GM23338 (cell line): ENCODE data around the gene SLC9A9. TPM values are rescaled to one million over a fixed set of nuclear protein-coding genes. Genes with fewer than 3 reads are reported as not detected.

Experiments used
- ATAC-seq: fragments of 200-7000 bp; cut with Tn5 transposase; 3 replicates; pipeline ENCODE4 v1.9.1; 2020
- DNase-seq: peaks from one replicate; pipeline ENCODE4 v3.0.0-alpha.2; 2015; ENCODE audit warnings: low spot score
- H2AFZ ChIP-seq: fragments of 200-600 bp; sonication (generic); 2 replicates; pipeline ENCODE4 v1.8.0; 2016; ENCODE audit warnings: antibody characterized with exemption, mild to moderate bottlenecking, moderate library complexity
- H3F3A ChIP-seq: fragments of 200-600 bp; sonication (generic); replicated peaks from 2 replicates; pipeline ENCODE4 v1.8.0; 2017; ENCODE audit warnings: antibody characterized with exemption, mixed run types, low read depth
- H3K27ac ChIP-seq: fragments of 200-600 bp; sonication (generic); 2 replicates; pipeline ENCODE4 v1.6.1; 2016; ENCODE audit warnings: low read depth
- H3K27me3 ChIP-seq: fragments of 200-600 bp; sonication (generic); 2 replicates; pipeline ENCODE4 v1.8.0; 2016; ENCODE audit warnings: mild to moderate bottlenecking, mixed run types, moderate library complexity; ENCODE audit not compliant: insufficient read depth
- H3K36me3 ChIP-seq: fragments of 200-600 bp; sonication (generic); 2 replicates; pipeline ENCODE4 v1.8.0; 2016; ENCODE audit warnings: mild to moderate bottlenecking; ENCODE audit not compliant: insufficient read depth
- H3K4me1 ChIP-seq: fragments of 200-600 bp; sonication (generic); 2 replicates; pipeline ENCODE4 v1.8.0; 2016; ENCODE audit warnings: mild to moderate bottlenecking, moderate library complexity; ENCODE audit not compliant: insufficient read depth
- H3K4me2 ChIP-seq: fragments of 200-600 bp; sonication (generic); 2 replicates; pipeline ENCODE4 v1.7.1; 2017; ENCODE audit warnings: mixed run types
- H3K4me3 ChIP-seq: fragments of 200-600 bp; sonication (generic); 2 replicates; pipeline ENCODE4 v1.6.1; 2016; ENCODE audit warnings: mixed run types
- H3K79me2 ChIP-seq: fragments of 200-600 bp; sonication (generic); replicated peaks from 2 replicates; pipeline ENCODE4 v1.8.0; 2017; ENCODE audit warnings: mild to moderate bottlenecking; ENCODE audit not compliant: insufficient read depth
- H3K9me2 ChIP-seq: fragments of 200-600 bp; sonication (generic); 2 replicates; pipeline ENCODE4 v1.8.0; 2017; ENCODE audit not compliant: insufficient read depth
- H4K20me1 ChIP-seq: fragments of 200-600 bp; sonication (generic); replicated peaks from 2 replicates; pipeline ENCODE4 v1.8.0; 2017; ENCODE audit warnings: mild to moderate bottlenecking; ENCODE audit not compliant: insufficient read depth
- H3K27ac Mint-ChIP-seq: 2 replicates; pipeline ENCODE4 v1.8.0; 2020; ENCODE audit warnings: inconsistent platforms, mild to moderate bottlenecking, moderate library complexity, mixed read lengths
- H3K27me3 Mint-ChIP-seq: 3 replicates; pipeline ENCODE4 v1.8.0; 2022; ENCODE audit warnings: low read depth, mild to moderate bottlenecking, moderate library complexity, mixed read lengths, inconsistent platforms; ENCODE audit not compliant: insufficient read depth, poor library complexity
- H3K36me3 Mint-ChIP-seq: 3 replicates; pipeline ENCODE4 v1.8.0; 2021; ENCODE audit warnings: low read depth, mild to moderate bottlenecking, inconsistent platforms, moderate library complexity, mixed read lengths
- H3K4me1 Mint-ChIP-seq: 3 replicates; pipeline ENCODE4 v1.8.0; 2020; ENCODE audit warnings: mild to moderate bottlenecking, inconsistent platforms, mixed read lengths
- H3K4me3 Mint-ChIP-seq: 3 replicates; pipeline ENCODE4 v1.8.0; 2021; ENCODE audit warnings: moderate library complexity, mild to moderate bottlenecking, inconsistent platforms, mixed read lengths
- H3K9me3 Mint-ChIP-seq: 3 replicates; pipeline ENCODE4 v1.8.0; 2020; ENCODE audit warnings: moderate library complexity, mild to moderate bottlenecking, inconsistent platforms, mixed read lengths
- CREB1 ChIP-seq: fragments of 250-450 bp; sonication (Bioruptor Pico); IDR thresholded peaks from 2 replicates; pipeline ENCODE4 v1.5.0; 2020; ENCODE audit warnings: low read depth, mild to moderate bottlenecking, moderate library complexity
- ETS1 ChIP-seq: IDR thresholded peaks from 2 replicates; pipeline ENCODE4 v1.6.1; 2016; ENCODE audit warnings: antibody characterized with exemption
- EZH2 ChIP-seq: fragments of 200-600 bp; sonication (generic); IDR thresholded peaks from one replicate; pipeline ENCODE4 v1.8.0; 2017; ENCODE audit warnings: antibody characterized with exemption, mild to moderate bottlenecking, low read depth; ENCODE audit not compliant: unreplicated experiment
- EZH2phosphoT487 ChIP-seq: fragments of 200-600 bp; sonication (generic); IDR thresholded peaks from one replicate; pipeline ENCODE4 v1.8.1; 2018; ENCODE audit warnings: antibody characterized with exemption; ENCODE audit not compliant: unreplicated experiment
- JUNB ChIP-seq: IDR thresholded peaks from one replicate; pipeline ENCODE4 v1.6.1; 2016; ENCODE audit warnings: antibody characterized with exemption; ENCODE audit not compliant: unreplicated experiment
- NANOG ChIP-seq: IDR thresholded peaks from 2 replicates; pipeline ENCODE4 v1.6.1; 2016; ENCODE audit warnings: antibody characterized with exemption, borderline replicate concordance
- POLR2AphosphoS5 ChIP-seq: IDR thresholded peaks from 2 replicates; pipeline ENCODE4 v1.6.1; 2016; ENCODE audit warnings: antibody characterized with exemption, low read depth
- STAT1 ChIP-seq: IDR thresholded peaks from one replicate; pipeline ENCODE4 v1.6.1; 2016; ENCODE audit warnings: antibody characterized with exemption; ENCODE audit not compliant: unreplicated experiment
- ZNF114 ChIP-seq: fragments of 250-450 bp; sonication (Bioruptor Pico); IDR thresholded peaks from 2 replicates; pipeline ENCODE4 v1.5.0; 2020; ENCODE audit warnings: mild to moderate bottlenecking, moderate library complexity
- ZNF331 ChIP-seq: fragments of 250-450 bp; sonication (Bioruptor Pico); IDR thresholded peaks from 2 replicates; pipeline ENCODE4 v1.5.0; 2020; ENCODE audit warnings: low read depth, mild to moderate bottlenecking, moderate library complexity
- polyA plus RNA-seq: library from polyadenylated mRNA; unstranded; fragments of >200 nt; fragmentation: Nextera tagmentation; extraction: Ambion mirVana; gene quantifications from 2 replicates; pipeline ENCODE4 v1.2.1, GENCODE V29; 2016
- total RNA-seq: library from RNA; depleted of rRNA; stranded (reverse); fragments of >200 nt; shearing (Covaris generic); gene quantifications from 2 replicates; pipeline ENCODE4 v1.2.3, GENCODE V29; 2014
- TF ChIP-seq, protein P1 (sequence below): IDR thresholded peaks from one replicate; pipeline ENCODE4 v1.6.1; 2018; ENCODE audit warnings: antibody characterized with exemption; ENCODE audit not compliant: unreplicated experiment
- TF ChIP-seq, protein P2 (sequence below), 2 experiments: fragments of 200-600 bp in 1 of 2; sonication (generic) in 1 of 2; conservative IDR thresholded peaks; 2 replicates each; pipeline versions ENCODE4 v1.5.1 to v1.6.1; 2016 to 2017; ENCODE audit warnings: antibody characterized with exemption in 2 of 2, low read depth in 2 of 2, mild to moderate bottlenecking in 2 of 2, moderate library complexity in 1 of 2
- TF ChIP-seq, protein P3 (sequence below): fragments of 250-450 bp; sonication (Bioruptor Pico); IDR thresholded peaks from 2 replicates; pipeline ENCODE4 v1.5.0; 2020; ENCODE audit warnings: mild to moderate bottlenecking, moderate library complexity

Gene SLC9A9
- total and polyA plus RNA-seq, 2 experiments from 2014 or later, result 1.3 to 1.6 TPM

DNA sequence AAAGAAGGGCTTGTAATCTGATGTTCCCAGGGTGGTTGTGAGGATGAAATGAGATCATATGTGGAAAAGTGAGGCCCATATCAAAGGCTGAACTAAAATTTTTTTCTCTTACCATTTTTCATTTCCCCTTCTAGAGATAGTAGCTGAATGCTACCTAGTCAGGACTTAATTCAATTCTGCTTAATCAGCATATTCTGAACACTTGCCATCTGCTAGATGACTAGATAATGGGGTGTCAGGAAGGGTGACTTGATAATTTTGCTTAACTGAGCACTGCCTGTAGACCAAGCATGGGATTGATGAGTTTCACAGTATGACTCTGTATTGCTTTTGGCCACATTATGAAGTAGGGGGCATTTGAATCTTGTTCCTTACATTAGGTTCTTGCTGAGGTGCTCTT lies 592.5 kb downstream of the SLC9A9 start:
- Histone ChIP-seq H3K36me3 (no peaks in the 10 kb centered on the region), H4K20me1 (no peaks in the 10 kb centered on the region), H3F3A (no peaks in the 10 kb centered on the region), H3K27ac (no peak overlapping the region), H3K4me1 (no peaks in the 10 kb centered on the region), H3K4me3 (no peak overlapping the region), H3K4me2 (no peak overlapping the region), H3K9me2 (0 out of 2 replicates have a peak, but pooled peaks cover 3% of the 10 kb centered on the region), H3K27me3 (no peaks in the 10 kb centered on the region), H2AFZ (no peak overlapping the region), H3K79me2 (no peaks in the 10 kb centered on the region)
- no peaks in the 10 kb centered on the region for H3K36me3 Mint-ChIP-seq
- no peaks in the 10 kb centered on the region for H3K27me3 Mint-ChIP-seq
- H3K4me1 Mint-ChIP-seq, result no peaks in the 10 kb centered on the region
- ATAC-seq (no peak), DNase-seq (no peak)
- H3K27ac Mint-ChIP-seq, result no peak overlapping the region
- TF ChIP-seq, protein P1, sequence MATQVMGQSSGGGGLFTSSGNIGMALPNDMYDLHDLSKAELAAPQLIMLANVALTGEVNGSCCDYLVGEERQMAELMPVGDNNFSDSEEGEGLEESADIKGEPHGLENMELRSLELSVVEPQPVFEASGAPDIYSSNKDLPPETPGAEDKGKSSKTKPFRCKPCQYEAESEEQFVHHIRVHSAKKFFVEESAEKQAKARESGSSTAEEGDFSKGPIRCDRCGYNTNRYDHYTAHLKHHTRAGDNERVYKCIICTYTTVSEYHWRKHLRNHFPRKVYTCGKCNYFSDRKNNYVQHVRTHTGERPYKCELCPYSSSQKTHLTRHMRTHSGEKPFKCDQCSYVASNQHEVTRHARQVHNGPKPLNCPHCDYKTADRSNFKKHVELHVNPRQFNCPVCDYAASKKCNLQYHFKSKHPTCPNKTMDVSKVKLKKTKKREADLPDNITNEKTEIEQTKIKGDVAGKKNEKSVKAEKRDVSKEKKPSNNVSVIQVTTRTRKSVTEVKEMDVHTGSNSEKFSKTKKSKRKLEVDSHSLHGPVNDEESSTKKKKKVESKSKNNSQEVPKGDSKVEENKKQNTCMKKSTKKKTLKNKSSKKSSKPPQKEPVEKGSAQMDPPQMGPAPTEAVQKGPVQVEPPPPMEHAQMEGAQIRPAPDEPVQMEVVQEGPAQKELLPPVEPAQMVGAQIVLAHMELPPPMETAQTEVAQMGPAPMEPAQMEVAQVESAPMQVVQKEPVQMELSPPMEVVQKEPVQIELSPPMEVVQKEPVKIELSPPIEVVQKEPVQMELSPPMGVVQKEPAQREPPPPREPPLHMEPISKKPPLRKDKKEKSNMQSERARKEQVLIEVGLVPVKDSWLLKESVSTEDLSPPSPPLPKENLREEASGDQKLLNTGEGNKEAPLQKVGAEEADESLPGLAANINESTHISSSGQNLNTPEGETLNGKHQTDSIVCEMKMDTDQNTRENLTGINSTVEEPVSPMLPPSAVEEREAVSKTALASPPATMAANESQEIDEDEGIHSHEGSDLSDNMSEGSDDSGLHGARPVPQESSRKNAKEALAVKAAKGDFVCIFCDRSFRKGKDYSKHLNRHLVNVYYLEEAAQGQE, result no peak
- TF ChIP-seq JUNB (no peak), EZH2phosphoT487 (no peak), ZNF114 (no peak), EZH2 (no peak), STAT1 (no peak), CREB1 (CRISPR knock-in tag) (no peak), ETS1 (no peak), ZNF331 (no peak), POLR2AphosphoS5 (no peak), NANOG (no peak)
- TF ChIP-seq, protein P2, sequence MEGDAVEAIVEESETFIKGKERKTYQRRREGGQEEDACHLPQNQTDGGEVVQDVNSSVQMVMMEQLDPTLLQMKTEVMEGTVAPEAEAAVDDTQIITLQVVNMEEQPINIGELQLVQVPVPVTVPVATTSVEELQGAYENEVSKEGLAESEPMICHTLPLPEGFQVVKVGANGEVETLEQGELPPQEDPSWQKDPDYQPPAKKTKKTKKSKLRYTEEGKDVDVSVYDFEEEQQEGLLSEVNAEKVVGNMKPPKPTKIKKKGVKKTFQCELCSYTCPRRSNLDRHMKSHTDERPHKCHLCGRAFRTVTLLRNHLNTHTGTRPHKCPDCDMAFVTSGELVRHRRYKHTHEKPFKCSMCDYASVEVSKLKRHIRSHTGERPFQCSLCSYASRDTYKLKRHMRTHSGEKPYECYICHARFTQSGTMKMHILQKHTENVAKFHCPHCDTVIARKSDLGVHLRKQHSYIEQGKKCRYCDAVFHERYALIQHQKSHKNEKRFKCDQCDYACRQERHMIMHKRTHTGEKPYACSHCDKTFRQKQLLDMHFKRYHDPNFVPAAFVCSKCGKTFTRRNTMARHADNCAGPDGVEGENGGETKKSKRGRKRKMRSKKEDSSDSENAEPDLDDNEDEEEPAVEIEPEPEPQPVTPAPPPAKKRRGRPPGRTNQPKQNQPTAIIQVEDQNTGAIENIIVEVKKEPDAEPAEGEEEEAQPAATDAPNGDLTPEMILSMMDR (conservative IDR thresholded peaks at IDR 0.05; ENCODE audit: low read depth in 2 of 2), result no peak
- TF ChIP-seq, protein P3, sequence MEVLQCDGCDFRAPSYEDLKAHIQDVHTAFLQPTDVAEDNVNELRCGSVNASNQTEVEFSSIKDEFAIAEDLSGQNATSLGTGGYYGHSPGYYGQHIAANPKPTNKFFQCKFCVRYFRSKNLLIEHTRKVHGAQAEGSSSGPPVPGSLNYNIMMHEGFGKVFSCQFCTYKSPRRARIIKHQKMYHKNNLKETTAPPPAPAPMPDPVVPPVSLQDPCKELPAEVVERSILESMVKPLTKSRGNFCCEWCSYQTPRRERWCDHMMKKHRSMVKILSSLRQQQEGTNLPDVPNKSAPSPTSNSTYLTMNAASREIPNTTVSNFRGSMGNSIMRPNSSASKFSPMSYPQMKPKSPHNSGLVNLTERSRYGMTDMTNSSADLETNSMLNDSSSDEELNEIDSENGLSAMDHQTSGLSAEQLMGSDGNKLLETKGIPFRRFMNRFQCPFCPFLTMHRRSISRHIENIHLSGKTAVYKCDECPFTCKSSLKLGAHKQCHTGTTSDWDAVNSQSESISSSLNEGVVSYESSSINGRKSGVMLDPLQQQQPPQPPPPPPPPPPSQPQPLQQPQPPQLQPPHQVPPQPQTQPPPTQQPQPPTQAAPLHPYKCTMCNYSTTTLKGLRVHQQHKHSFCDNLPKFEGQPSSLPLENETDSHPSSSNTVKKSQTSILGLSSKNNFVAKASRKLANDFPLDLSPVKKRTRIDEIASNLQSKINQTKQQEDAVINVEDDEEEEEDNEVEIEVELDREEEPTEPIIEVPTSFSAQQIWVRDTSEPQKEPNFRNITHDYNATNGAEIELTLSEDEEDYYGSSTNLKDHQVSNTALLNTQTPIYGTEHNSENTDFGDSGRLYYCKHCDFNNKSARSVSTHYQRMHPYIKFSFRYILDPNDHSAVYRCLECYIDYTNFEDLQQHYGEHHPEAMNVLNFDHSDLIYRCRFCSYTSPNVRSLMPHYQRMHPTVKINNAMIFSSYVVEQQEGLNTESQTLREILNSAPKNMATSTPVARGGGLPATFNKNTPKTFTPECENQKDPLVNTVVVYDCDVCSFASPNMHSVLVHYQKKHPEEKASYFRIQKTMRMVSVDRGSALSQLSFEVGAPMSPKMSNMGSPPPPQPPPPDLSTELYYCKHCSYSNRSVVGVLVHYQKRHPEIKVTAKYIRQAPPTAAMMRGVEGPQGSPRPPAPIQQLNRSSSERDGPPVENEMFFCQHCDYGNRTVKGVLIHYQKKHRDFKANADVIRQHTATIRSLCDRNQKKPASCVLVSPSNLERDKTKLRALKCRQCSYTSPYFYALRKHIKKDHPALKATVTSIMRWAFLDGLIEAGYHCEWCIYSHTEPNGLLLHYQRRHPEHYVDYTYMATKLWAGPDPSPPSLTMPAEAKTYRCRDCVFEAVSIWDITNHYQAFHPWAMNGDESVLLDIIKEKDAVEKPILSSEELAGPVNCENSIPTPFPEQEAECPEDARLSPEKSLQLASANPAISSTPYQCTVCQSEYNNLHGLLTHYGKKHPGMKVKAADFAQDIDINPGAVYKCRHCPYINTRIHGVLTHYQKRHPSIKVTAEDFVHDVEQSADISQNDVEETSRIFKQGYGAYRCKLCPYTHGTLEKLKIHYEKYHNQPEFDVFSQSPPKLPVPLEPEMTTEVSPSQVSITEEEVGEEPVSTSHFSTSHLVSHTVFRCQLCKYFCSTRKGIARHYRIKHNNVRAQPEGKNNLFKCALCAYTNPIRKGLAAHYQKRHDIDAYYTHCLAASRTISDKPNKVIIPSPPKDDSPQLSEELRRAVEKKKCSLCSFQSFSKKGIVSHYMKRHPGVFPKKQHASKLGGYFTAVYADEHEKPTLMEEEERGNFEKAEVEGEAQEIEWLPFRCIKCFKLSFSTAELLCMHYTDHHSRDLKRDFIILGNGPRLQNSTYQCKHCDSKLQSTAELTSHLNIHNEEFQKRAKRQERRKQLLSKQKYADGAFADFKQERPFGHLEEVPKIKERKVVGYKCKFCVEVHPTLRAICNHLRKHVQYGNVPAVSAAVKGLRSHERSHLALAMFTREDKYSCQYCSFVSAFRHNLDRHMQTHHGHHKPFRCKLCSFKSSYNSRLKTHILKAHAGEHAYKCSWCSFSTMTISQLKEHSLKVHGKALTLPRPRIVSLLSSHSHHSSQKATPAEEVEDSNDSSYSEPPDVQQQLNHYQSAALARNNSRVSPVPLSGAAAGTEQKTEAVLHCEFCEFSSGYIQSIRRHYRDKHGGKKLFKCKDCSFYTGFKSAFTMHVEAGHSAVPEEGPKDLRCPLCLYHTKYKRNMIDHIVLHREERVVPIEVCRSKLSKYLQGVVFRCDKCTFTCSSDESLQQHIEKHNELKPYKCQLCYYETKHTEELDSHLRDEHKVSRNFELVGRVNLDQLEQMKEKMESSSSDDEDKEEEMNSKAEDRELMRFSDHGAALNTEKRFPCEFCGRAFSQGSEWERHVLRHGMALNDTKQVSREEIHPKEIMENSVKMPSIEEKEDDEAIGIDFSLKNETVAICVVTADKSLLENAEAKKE (CRISPR knock-in tag), result no peak
- no peaks in the 10 kb centered on the region for H3K9me3 Mint-ChIP-seq
- no peak overlapping the region for H3K4me3 Mint-ChIP-seq
